ENCODE data around the gene ARHGAP8. TPM values are rescaled to one million over a fixed set of nuclear protein-coding genes. Genes with fewer than 3 reads are reported as not detected.

The ARHGAP8 gene
- total RNA-seq, 1 experiment from 2014 or later, result not detected

GRCh38 chr22:44845191-44845590, 92.8 kb downstream of the ARHGAP8 start:
- no peaks in the 10 kb centered on the region for H3K9me3 ChIP-seq (ENCODE audit: low read length)
- DNase-seq, result no peak
- no peaks in the 10 kb centered on the region for H3K27me3 ChIP-seq (ENCODE audit: low read length)

GRCh38 chr22:44845796-44846720, 93.7 kb downstream of the ARHGAP8 start:
- no peak overlapping the region for H3K27ac ChIP-seq (ENCODE audit: low read length)
- no peak overlapping the region for H3K4me3 ChIP-seq (ENCODE audit: low read length)
- H3K4me1 ChIP-seq (ENCODE audit: low read length), result no peaks in the 10 kb centered on the region
- no peaks in the 10 kb centered on the region for H3K9me3 ChIP-seq (ENCODE audit: low read length)
- no peaks in the 10 kb centered on the region for H3K9me2 ChIP-seq (replicated peaks; ENCODE audit: insufficient read depth, low read length)
- no peaks in the 10 kb centered on the region for H3K27me3 ChIP-seq (ENCODE audit: low read length)
- no peaks in the 10 kb centered on the region for H4K20me1 ChIP-seq (ENCODE audit: insufficient read depth, low read depth, low read length)
- H3K79me2 ChIP-seq (ENCODE audit: low read length), result no peaks in the 10 kb centered on the region
- H3K9ac ChIP-seq (ENCODE audit: low read length), result no peak overlapping the region
- no peak overlapping the region for H2AFZ ChIP-seq (ENCODE audit: low read length)
- H3K36me3 ChIP-seq (ENCODE audit: insufficient read depth, low read length), result no peaks in the 10 kb centered on the region
- no peak for DNase-seq
- H3K4me2 ChIP-seq (ENCODE audit: low read depth, low read length, poor library complexity, severe bottlenecking), result no peak overlapping the region

More at GRCh38 chr22:44845191-44845590, 92.8 kb downstream of the ARHGAP8 start:
- Histone ChIP-seq H3K79me2 (ENCODE audit: low read length) (no peaks in the 10 kb centered on the region), H2AFZ (ENCODE audit: low read length) (no peak overlapping the region), H3K9me2 (replicated peaks; ENCODE audit: insufficient read depth, low read length) (no peaks in the 10 kb centered on the region), H3K4me3 (ENCODE audit: low read length) (no peak overlapping the region), H3K4me2 (ENCODE audit: low read depth, low read length, poor library complexity, severe bottlenecking) (no peak overlapping the region), H3K4me1 (ENCODE audit: low read length) (no peaks in the 10 kb centered on the region), H3K27ac (ENCODE audit: low read length) (no peak overlapping the region), H3K36me3 (ENCODE audit: insufficient read depth, low read length) (no peaks in the 10 kb centered on the region), H3K9ac (ENCODE audit: low read length) (no peak overlapping the region), H4K20me1 (ENCODE audit: insufficient read depth, low read depth, low read length) (no peaks in the 10 kb centered on the region)

GRCh38 chr22:44846726-44847275, 94.4 kb downstream of the ARHGAP8 start:
- DNase-seq, result no peak
- H3K4me3 ChIP-seq (ENCODE audit: low read length), result no peak overlapping the region
- no peak overlapping the region for H2AFZ ChIP-seq (ENCODE audit: low read length)
- no peak overlapping the region for H3K9ac ChIP-seq (ENCODE audit: low read length)
- H3K4me2 ChIP-seq (ENCODE audit: low read depth, low read length, poor library complexity, severe bottlenecking), result no peak overlapping the region
- H3K79me2 ChIP-seq (ENCODE audit: low read length), result no peaks in the 10 kb centered on the region
- no peaks in the 10 kb centered on the region for H4K20me1 ChIP-seq (ENCODE audit: insufficient read depth, low read depth, low read length)
- no peaks in the 10 kb centered on the region for H3K4me1 ChIP-seq (ENCODE audit: low read length)
- H3K27me3 ChIP-seq (ENCODE audit: low read length), result no peaks in the 10 kb centered on the region
- H3K9me2 ChIP-seq (replicated peaks; ENCODE audit: insufficient read depth, low read length), result no peaks in the 10 kb centered on the region
- no peaks in the 10 kb centered on the region for H3K36me3 ChIP-seq (ENCODE audit: insufficient read depth, low read length)
- no peak overlapping the region for H3K27ac ChIP-seq (ENCODE audit: low read length)
- H3K9me3 ChIP-seq (ENCODE audit: low read length), result no peaks in the 10 kb centered on the region

GRCh38 chr22:44847380-44847779, 95.0 kb downstream of the ARHGAP8 start:
- DNase-seq, result no peak
- Histone ChIP-seq H3K27ac (ENCODE audit: low read length) (no peak overlapping the region), H3K4me2 (ENCODE audit: low read depth, low read length, poor library complexity, severe bottlenecking) (no peak overlapping the region), H3K4me1 (ENCODE audit: low read length) (no peaks in the 10 kb centered on the region), H3K9me2 (replicated peaks; ENCODE audit: insufficient read depth, low read length) (no peaks in the 10 kb centered on the region), H3K36me3 (ENCODE audit: insufficient read depth, low read length) (no peaks in the 10 kb centered on the region), H3K79me2 (ENCODE audit: low read length) (no peaks in the 10 kb centered on the region), H3K9me3 (ENCODE audit: low read length) (no peaks in the 10 kb centered on the region), H2AFZ (ENCODE audit: low read length) (no peak overlapping the region), H4K20me1 (ENCODE audit: insufficient read depth, low read depth, low read length) (no peaks in the 10 kb centered on the region), H3K9ac (ENCODE audit: low read length) (no peak overlapping the region), H3K27me3 (ENCODE audit: low read length) (no peaks in the 10 kb centered on the region), H3K4me3 (ENCODE audit: low read length) (no peak overlapping the region)

GRCh38 chr22:44847892-44848291, 95.5 kb downstream of the ARHGAP8 start:
- Histone ChIP-seq H4K20me1 (ENCODE audit: insufficient read depth, low read depth, low read length) (no peaks in the 10 kb centered on the region), H3K4me2 (ENCODE audit: low read depth, low read length, poor library complexity, severe bottlenecking) (no peak overlapping the region), H3K9me3 (ENCODE audit: low read length) (no peaks in the 10 kb centered on the region), H3K4me1 (ENCODE audit: low read length) (no peaks in the 10 kb centered on the region), H3K79me2 (ENCODE audit: low read length) (no peaks in the 10 kb centered on the region), H3K36me3 (ENCODE audit: insufficient read depth, low read length) (no peaks in the 10 kb centered on the region), H3K9ac (ENCODE audit: low read length) (no peak overlapping the region), H3K9me2 (replicated peaks; ENCODE audit: insufficient read depth, low read length) (no peaks in the 10 kb centered on the region), H2AFZ (ENCODE audit: low read length) (no peak overlapping the region), H3K4me3 (ENCODE audit: low read length) (no peak overlapping the region), H3K27me3 (ENCODE audit: low read length) (no peaks in the 10 kb centered on the region), H3K27ac (ENCODE audit: low read length) (no peak overlapping the region)
- DNase-seq, result no peak

- Histone ChIP-seq H2AFZ (ENCODE audit: low read length) (no peak overlapping the region), H3K4me1 (ENCODE audit: low read length) (no peaks in the 10 kb centered on the region), H3K9me2 (replicated peaks; ENCODE audit: insufficient read depth, low read length) (no peaks in the 10 kb centered on the region), H3K9ac (ENCODE audit: low read length) (no peak overlapping the region), H3K36me3 (ENCODE audit: insufficient read depth, low read length) (no peaks in the 10 kb centered on the region), H3K4me2 (ENCODE audit: low read depth, low read length, poor library complexity, severe bottlenecking) (no peak overlapping the region), H3K27me3 (ENCODE audit: low read length) (no peaks in the 10 kb centered on the region), H3K27ac (ENCODE audit: low read length) (no peak overlapping the region), H3K79me2 (ENCODE audit: low read length) (no peaks in the 10 kb centered on the region), H3K4me3 (ENCODE audit: low read length) (no peak overlapping the region), H4K20me1 (ENCODE audit: insufficient read depth, low read depth, low read length) (no peaks in the 10 kb centered on the region), H3K9me3 (ENCODE audit: low read length) (no peaks in the 10 kb centered on the region)
- no peak for DNase-seq
Measured at GRCh38 chr22:44848296-44848741, 95.9 kb downstream of the ARHGAP8 start.

GRCh38 chr22:44848791-44849420, 96.5 kb downstream of the ARHGAP8 start:
- DNase-seq, result no peak

GRCh38 chr22:44850946-44851345, 98.6 kb downstream of the ARHGAP8 start:
- no peaks in the 10 kb centered on the region for H3K9me2 ChIP-seq (replicated peaks; ENCODE audit: insufficient read depth, low read length)
- no peak overlapping the region for H2AFZ ChIP-seq (ENCODE audit: low read length)
- no peaks in the 10 kb centered on the region for H3K9me3 ChIP-seq (ENCODE audit: low read length)
- H3K4me2 ChIP-seq (ENCODE audit: low read depth, low read length, poor library complexity, severe bottlenecking), result no peak overlapping the region
- H3K27me3 ChIP-seq (ENCODE audit: low read length), result no peaks in the 10 kb centered on the region
- no peaks in the 10 kb centered on the region for H3K4me1 ChIP-seq (ENCODE audit: low read length)
- DNase-seq, result no peak
- no peaks in the 10 kb centered on the region for H3K79me2 ChIP-seq (ENCODE audit: low read length)
- H3K27ac ChIP-seq (ENCODE audit: low read length), result no peak overlapping the region
- no peak overlapping the region for H3K4me3 ChIP-seq (ENCODE audit: low read length)
- no peaks in the 10 kb centered on the region for H4K20me1 ChIP-seq (ENCODE audit: insufficient read depth, low read depth, low read length)
- no peak overlapping the region for H3K9ac ChIP-seq (ENCODE audit: low read length)
- H3K36me3 ChIP-seq (ENCODE audit: insufficient read depth, low read length), result no peaks in the 10 kb centered on the region

More at GRCh38 chr22:44848791-44849420, 96.5 kb downstream of the ARHGAP8 start:
- Histone ChIP-seq H3K79me2 (ENCODE audit: low read length) (no peaks in the 10 kb centered on the region), H3K4me2 (ENCODE audit: low read depth, low read length, poor library complexity, severe bottlenecking) (no peak overlapping the region), H3K4me3 (ENCODE audit: low read length) (no peak overlapping the region), H4K20me1 (ENCODE audit: insufficient read depth, low read depth, low read length) (no peaks in the 10 kb centered on the region), H3K27ac (ENCODE audit: low read length) (no peak overlapping the region), H3K27me3 (ENCODE audit: low read length) (no peaks in the 10 kb centered on the region), H3K36me3 (ENCODE audit: insufficient read depth, low read length) (no peaks in the 10 kb centered on the region), H3K9me3 (ENCODE audit: low read length) (no peaks in the 10 kb centered on the region), H3K4me1 (ENCODE audit: low read length) (no peaks in the 10 kb centered on the region), H3K9me2 (replicated peaks; ENCODE audit: insufficient read depth, low read length) (no peaks in the 10 kb centered on the region), H3K9ac (ENCODE audit: low read length) (no peak overlapping the region), H2AFZ (ENCODE audit: low read length) (no peak overlapping the region)
